Activated T-helper 17 cell treated with anti-CD3 and anti-CD28 coated beads, Interleukin-2, amount 50 U/mL, for 72 hours (primary cell): ENCODE results near the gene PSORS1C1. TPM values are rescaled to one million over a fixed set of nuclear protein-coding genes. Genes with fewer than 3 reads are reported as not detected.

ENCODE experiments used
- ATAC-seq: fragments of 150-1000 bp; cut with Tn5 transposase; replicated peaks from 2 replicates; pipeline ENCODE4 v1.10.0; 2021; ENCODE audit warnings: mild to moderate bottlenecking, moderate library complexity
- H3K27ac Mint-ChIP-seq: one replicate; pipeline ENCODE4 v1.8.0; 2022; ENCODE audit warnings: mixed read lengths
- H3K27me3 Mint-ChIP-seq: one replicate; pipeline ENCODE4 v1.8.0; 2022; ENCODE audit warnings: mixed read lengths
- H3K36me3 Mint-ChIP-seq: one replicate; pipeline ENCODE4 v1.8.0; 2022; ENCODE audit warnings: low read depth, mild to moderate bottlenecking, mixed read lengths
- H3K4me1 Mint-ChIP-seq: one replicate; pipeline ENCODE4 v1.8.0; 2022; ENCODE audit warnings: mixed read lengths
- H3K4me3 Mint-ChIP-seq: one replicate; pipeline ENCODE4 v1.8.0; 2022; ENCODE audit warnings: mild to moderate bottlenecking, mixed read lengths
- H3K9me3 Mint-ChIP-seq: one replicate; pipeline ENCODE4 v1.8.0; 2022; ENCODE audit warnings: mixed read lengths
- total RNA-seq, 2 donors: library from RNA; stranded (reverse); gene quantifications; one replicate each; pipeline ENCODE4 v1.2.3, GENCODE V29; 2022

The PSORS1C1 gene
- total RNA-seq, 2 donors from 2014 or later, result not detected

DNA sequence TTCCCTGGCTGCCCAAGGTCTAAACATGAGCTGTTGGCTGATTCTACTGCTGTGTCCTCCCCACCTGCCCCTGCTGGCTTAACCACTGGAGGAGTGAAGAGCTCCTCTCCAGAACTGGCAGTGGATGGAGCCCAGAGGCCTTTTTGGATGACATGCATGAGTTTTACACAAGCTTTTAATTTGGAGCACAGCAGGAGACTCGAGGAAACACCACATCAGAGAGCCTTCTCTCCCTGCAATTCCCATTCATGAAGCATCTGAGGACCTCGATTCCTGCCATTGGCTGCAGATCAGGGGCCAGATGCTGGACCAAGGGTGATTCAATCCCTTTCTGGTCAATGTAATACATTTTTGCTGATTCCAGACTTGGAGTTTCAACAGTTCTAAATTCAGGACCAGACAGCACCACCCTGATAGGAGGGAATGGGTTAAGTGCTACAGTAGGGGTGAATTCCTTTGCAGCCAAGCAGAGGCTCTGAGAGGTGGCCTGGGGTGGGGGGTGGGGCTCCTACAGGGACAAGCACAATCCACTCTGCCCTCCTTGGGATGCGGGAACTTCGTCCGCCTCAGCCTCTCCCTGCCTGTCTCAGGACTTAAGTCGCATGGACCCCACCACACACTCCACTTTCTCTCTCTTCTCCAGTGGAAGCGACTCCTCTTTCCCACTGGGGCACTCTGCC, 599 bp upstream of the PSORS1C1 start:
- Mint-ChIP-seq H3K9me3 (no peaks in the 10 kb centered on the region), H3K4me3 (no peak overlapping the region), H3K4me1 (peaks cover 7% of the 10 kb centered on the region), H3K36me3 (no peaks in the 10 kb centered on the region), H3K27me3 (peaks cover 11% of the 10 kb centered on the region), H3K27ac (no peak overlapping the region)
- no peak for ATAC-seq

DNA sequence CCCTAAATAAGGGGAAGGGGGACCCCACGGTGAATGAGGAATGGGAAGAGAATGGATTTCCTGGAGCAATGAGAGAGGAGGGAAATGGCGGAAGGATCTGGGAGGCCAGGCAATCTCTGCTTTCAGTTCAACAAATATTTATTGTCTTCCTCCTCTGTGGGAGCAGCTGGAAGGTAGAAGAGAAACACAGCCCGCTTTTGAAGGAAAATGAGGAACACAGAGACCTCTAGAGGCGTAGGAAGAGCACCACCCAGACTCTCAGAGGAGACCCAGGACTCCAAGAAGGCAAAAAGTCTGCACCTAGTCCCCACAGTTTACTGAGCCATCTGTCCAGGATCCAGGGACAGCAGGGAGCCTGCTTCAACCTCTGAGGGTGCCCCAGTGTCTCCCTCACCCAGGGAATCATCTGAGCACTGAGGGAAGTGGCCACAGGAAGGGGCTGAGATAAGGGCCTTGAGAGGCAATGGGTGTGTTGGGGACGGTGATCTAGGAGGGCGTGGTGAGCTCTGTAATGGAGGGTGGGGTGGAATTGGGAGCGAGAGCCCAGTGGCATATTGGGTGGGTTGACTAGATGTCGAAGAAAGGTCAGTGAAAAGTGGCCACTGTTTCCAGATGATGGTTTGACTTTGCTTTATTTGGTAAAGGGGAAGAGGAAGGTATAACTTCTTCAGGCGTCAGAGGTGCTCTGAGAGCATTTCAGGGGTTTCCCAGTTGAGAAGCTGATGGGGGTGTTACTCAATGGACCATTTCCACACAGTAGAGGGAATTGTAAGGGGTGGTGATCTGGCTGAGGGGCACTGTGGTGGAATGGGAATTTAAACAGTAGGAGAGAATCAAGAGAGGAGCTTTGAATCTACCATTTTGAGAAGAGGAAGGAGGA, 610 bp downstream of the PSORS1C1 start:
- H3K9me3 Mint-ChIP-seq, result no peaks in the 10 kb centered on the region
- no peaks in the 10 kb centered on the region for H3K36me3 Mint-ChIP-seq
- no peak overlapping the region for H3K4me3 Mint-ChIP-seq
- H3K27me3 Mint-ChIP-seq, result peaks cover 6% of the 10 kb centered on the region
- H3K27ac Mint-ChIP-seq, result peak overlapping the region; percentile 2
- no peak for ATAC-seq
- peaks cover 7% of the 10 kb centered on the region for H3K4me1 Mint-ChIP-seq

DNA sequence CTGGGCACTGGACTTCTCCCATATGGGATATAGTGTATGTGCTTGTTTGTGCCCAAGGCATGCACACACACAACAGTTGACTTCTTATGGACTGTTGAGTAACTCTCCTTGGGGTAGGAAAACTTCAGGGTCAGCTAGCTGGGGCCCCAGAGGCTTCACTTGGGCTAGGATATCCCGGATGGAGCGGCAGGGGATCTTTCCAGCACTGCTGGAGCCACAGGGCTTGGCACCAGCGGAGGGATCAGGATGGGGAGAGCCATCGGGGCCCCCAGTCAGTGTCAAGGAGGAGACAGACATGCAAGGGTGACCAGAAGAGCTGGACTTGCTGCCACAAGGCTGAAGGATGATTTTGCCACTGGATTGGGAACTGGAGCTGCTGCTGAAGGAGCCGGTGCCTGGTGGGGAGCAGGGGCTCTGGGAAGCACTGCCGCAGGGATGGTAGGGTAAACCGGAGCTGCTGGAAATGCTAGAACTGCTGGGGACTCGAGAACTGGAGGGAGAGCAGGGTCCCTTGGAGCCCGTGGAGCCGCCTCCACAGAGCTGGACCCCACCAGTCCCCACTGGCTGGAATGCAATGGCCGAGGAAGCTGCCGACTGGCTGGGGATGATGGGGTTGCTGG, 1.5 kb downstream of the PSORS1C1 start:
- ATAC-seq, result no peak
- peaks cover 7% of the 10 kb centered on the region for H3K4me1 Mint-ChIP-seq
- no peak overlapping the region for H3K4me3 Mint-ChIP-seq
- no peaks in the 10 kb centered on the region for H3K9me3 Mint-ChIP-seq
- no peak overlapping the region for H3K27ac Mint-ChIP-seq
- H3K27me3 Mint-ChIP-seq, result peaks cover 6% of the 10 kb centered on the region
- no peaks in the 10 kb centered on the region for H3K36me3 Mint-ChIP-seq

DNA sequence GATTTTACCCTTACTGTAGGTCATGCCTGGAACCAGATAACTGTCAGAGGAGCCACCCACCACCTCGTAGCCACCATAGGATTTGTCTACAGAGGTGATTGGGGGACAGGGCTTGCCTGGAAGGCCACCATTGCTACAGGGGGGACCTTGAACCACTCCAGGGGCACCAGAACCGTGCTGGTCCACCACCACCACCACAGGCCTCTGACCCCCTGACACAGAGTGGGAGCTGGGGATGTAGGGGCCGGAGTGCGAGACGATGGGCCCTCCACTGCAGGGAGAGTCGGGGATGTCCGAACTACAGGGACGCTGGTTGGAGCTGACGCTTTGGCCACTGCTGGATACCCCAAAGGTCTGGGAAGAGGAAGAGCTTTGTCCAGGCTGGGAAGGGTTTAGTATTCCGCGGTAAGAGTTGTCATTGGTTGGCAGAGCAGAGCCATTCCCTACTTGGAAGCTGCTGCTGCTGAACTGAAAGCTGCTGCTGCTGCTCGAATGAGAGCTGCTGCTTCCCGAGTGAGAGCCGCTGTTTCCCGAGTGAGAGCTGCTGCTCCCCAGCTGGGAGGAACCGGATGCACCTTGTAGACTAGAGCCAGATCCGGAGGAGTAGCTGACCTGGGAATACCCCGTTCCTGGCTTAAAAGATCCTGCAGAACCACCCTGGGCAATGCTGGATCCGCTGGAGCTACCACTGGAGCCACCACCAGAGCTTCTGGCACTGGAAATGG, 2.2 kb downstream of the PSORS1C1 start:
- no peak overlapping the region for H3K27ac Mint-ChIP-seq
- peaks cover 6% of the 10 kb centered on the region for H3K27me3 Mint-ChIP-seq
- ATAC-seq, result no peak
- peaks cover 7% of the 10 kb centered on the region for H3K4me1 Mint-ChIP-seq
- no peak overlapping the region for H3K4me3 Mint-ChIP-seq
- H3K36me3 Mint-ChIP-seq, result no peaks in the 10 kb centered on the region
- no peaks in the 10 kb centered on the region for H3K9me3 Mint-ChIP-seq

DNA sequence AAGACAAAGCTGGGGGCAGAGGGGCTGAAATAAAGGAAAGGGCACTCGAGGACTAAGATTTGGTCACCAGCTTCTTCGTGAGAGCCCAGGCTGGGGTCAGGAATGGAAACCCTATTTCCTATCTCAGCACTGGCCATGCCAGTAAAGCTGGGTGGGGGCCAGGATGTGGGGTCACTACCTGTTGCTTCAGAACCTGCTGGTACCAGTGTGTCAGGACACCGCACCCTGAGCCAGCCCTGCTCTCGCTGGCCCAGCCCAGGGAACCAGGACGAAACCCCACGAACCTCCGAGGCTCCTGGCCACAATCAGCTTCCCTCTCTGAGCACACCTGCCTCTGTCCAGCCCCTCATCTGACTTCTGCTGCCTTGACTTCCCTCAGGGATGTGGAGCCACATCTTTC, 3.6 kb downstream of the PSORS1C1 start:
- H3K4me1 Mint-ChIP-seq, result peaks cover 7% of the 10 kb centered on the region

DNA sequence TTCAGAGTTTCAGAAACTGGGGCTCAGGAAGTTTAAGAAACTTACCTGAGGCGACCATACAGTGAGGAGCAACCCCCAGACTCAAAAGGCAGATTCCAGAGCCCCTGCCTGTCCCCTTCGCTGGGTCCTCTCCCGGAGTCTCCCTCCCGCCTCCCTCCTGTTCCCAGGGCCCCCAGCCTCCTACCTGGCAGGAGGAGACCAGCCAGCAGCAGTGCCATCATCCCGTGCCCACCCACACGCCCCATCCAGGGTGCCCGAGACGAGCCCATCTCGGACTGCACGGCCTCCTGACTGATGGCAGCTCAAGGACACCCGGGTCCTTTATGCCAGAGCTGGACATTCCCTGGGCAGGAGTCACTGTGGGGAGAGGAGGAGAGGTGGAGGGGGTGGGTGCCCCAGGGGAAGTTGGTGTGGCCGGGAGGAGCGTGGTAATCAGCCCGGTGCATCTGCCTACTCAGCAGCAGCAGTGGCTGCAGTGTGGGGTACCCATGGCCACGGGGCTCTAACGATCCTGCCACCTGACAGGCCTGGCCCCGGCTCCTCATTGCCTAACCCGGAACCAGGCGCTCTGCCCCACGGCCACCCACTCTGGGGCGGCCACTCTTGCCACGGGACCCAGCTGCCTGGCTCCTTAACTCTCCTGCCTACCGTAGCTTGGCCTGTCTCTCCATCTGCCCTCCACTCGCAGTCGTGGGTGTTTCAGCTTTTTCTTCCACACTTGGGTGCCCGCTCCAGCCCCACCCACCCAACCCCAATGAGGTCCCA, 5.7 kb downstream of the PSORS1C1 start, which contains the start of gene CDSN:
Gene CDSN, minus strand, starts transcription at position 296 of the 765 bp plus-strand sequence. Its CDS starts 27 bp downstream, at position 269.
- Mint-ChIP-seq H3K27me3 (peaks cover 5% of the 10 kb centered on the region), H3K27ac (no peak within 1 kb of the TSS), H3K4me1 (peaks cover 3% of the 10 kb centered on the region), H3K36me3 (no peaks in the 10 kb centered on the region), H3K9me3 (no peaks in the 10 kb centered on the region), H3K4me3 (no peak within 1 kb of the TSS)
- ATAC-seq, result no peak

More for the DNA sequence above, 3.6 kb downstream of the PSORS1C1 start:
- no peak for ATAC-seq
- no peaks in the 10 kb centered on the region for H3K36me3 Mint-ChIP-seq
- H3K4me3 Mint-ChIP-seq, result no peak overlapping the region
- no peak overlapping the region for H3K27ac Mint-ChIP-seq
- H3K9me3 Mint-ChIP-seq, result no peaks in the 10 kb centered on the region
- H3K27me3 Mint-ChIP-seq, result peaks cover 6% of the 10 kb centered on the region

- Mint-ChIP-seq H3K27me3 (no peaks in the 10 kb centered on the region), H3K9me3 (no peaks in the 10 kb centered on the region), H3K27ac (no peak overlapping the region), H3K4me3 (no peak overlapping the region), H3K36me3 (no peaks in the 10 kb centered on the region), H3K4me1 (no peaks in the 10 kb centered on the region)
- no peak for ATAC-seq
Observed at GRCh38 chr6:31121131-31121790, 6.7 kb downstream of the PSORS1C1 start.

DNA sequence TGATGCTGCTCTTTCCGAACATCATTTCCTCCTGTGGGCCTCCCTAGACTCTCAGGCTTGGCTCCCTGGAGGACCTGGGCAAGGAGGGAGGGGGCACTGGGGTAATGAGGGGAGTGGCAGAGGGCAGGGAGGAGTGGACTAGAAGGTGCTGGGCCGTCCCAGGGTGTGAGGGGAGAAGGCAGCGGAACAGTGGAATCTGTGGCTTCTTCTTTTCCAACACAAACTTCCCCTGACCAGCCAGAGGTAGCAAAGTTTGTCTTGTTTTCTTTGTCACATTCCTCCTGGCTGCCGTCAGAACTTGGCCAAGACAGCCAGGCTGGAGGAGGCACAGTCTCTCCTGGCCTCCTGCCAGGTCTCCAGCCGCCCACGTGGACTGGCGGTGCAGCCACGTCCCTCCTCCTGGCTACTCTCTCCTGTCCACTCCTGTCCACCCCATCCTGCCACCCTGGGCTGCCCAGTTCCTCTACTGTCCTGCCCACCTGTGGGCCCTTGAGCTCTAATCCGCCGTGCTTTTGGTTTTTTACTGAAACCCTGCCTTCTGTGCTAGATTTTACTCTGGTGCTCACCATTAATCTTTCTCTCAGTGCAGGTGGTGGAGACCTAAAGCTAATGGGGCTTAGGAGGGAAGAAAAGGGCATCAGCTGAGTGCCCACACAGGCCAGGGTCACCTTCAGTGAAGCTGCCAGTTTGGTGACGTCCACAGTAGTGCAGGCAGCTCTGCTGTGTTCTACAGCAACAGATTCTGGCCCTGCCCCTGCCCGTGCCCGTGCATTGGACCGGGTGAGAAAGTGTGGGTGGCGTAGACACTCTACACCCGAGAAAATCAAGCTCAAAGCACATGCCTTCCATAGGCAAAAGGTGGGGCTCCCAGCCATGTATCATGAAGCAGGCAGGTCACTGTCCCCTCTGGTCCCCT, 8.4 kb downstream of the PSORS1C1 start:
- H3K27ac Mint-ChIP-seq, result no peak overlapping the region
- peaks cover 3% of the 10 kb centered on the region for H3K4me1 Mint-ChIP-seq
- no peaks in the 10 kb centered on the region for H3K36me3 Mint-ChIP-seq
- no peak for ATAC-seq
- no peaks in the 10 kb centered on the region for H3K27me3 Mint-ChIP-seq
- H3K4me3 Mint-ChIP-seq, result no peak overlapping the region
- H3K9me3 Mint-ChIP-seq, result no peaks in the 10 kb centered on the region

GRCh38 chr6:31125162-31125561, 10.6 kb downstream of the PSORS1C1 start:
- Mint-ChIP-seq H3K4me1 (peaks cover 5% of the 10 kb centered on the region), H3K27me3 (no peaks in the 10 kb centered on the region), H3K27ac (no peak overlapping the region), H3K4me3 (no peak overlapping the region), H3K9me3 (no peaks in the 10 kb centered on the region), H3K36me3 (no peaks in the 10 kb centered on the region)
- no peak for ATAC-seq

DNA sequence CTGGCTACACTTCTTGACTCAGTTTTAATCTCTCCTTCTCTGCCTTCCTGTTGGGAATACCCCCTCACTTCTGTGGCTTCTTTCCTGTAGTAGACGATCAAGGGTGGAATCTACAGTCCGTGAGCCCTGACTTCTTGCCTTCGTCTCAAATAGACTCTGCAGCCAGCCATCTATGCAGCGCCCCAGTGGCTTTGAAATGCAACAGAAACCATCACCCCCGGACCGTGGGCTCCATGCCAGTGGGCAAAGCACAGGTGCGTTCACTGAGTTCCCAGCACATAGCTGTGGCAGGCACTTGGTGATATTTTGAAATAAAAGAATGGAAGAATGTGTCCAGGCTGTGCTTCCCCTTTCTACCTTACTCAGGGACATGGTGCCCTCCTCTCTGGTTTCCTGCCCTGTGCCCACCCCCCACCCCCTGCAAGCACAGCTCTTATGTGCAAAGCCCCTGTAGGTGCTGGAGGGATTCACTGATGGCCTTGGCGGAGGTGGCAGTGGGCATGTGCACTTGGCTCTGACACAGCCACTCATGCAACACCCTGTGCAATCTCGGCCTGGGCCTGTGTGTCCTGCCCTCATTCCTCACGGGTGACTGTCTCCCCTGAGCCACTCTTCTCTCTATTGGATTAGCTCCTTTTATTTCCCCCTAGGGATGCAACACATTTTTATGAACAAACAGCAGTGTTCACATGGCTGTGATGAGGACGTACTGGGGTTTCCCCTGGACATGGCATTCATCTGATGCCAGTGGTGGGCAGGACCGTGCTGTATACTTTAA, 11.2 kb downstream of the PSORS1C1 start:
- no peak overlapping the region for H3K27ac Mint-ChIP-seq
- H3K4me1 Mint-ChIP-seq, result peaks cover 5% of the 10 kb centered on the region
- no peaks in the 10 kb centered on the region for H3K27me3 Mint-ChIP-seq
- no peaks in the 10 kb centered on the region for H3K9me3 Mint-ChIP-seq
- no peak overlapping the region for H3K4me3 Mint-ChIP-seq
- H3K36me3 Mint-ChIP-seq, result no peaks in the 10 kb centered on the region
- no peak for ATAC-seq

- H3K27ac Mint-ChIP-seq, result no peak overlapping the region
- H3K9me3 Mint-ChIP-seq, result no peaks in the 10 kb centered on the region
Observed at GRCh38 chr6:31126396-31127175, 12.0 kb downstream of the PSORS1C1 start.

More at GRCh38 chr6:31126396-31127175, 12.0 kb downstream of the PSORS1C1 start:
- H3K4me3 Mint-ChIP-seq, result no peak overlapping the region
- no peak for ATAC-seq
- no peaks in the 10 kb centered on the region for H3K36me3 Mint-ChIP-seq
- H3K27me3 Mint-ChIP-seq, result no peaks in the 10 kb centered on the region
- peaks cover 5% of the 10 kb centered on the region for H3K4me1 Mint-ChIP-seq
